ENCODE results near the gene LDHD. TPM values are rescaled to one million over a fixed set of nuclear protein-coding genes. Genes with fewer than 3 reads are reported as not detected.

Gene LDHD
- total and polyA plus RNA-seq, 2 of the 8 experiments (the other 6 are each of a cell fraction or from before 2014, with no cell fraction given) = 14.9 to 18.2 TPM

DNA sequence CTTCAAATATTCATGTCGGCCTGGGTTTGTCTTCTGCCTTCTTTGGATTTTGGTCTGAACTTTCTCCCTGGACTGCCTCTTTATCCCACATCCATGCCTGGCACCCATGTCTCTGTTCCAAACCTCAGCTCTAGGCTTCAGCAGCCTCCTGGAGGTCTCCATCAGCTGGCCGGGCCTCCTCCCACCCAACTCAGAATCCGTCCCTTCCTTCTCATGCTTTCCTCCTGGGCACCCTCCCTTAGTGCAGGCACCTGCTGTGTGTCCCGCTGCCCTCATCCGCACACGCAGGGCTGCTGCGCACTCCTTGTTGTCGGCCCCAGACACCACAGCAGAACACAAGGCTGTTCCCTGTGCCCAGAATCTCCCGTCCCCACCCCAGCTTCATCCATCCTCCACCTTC lies 14.0 kb downstream of the LDHD start:
- H3K27me3 ChIP-seq (replicated peaks in 1 of 4; ENCODE audit: control insufficient read depth in 3 of 4, extremely low read depth in 1 of 4, insufficient read depth in 3 of 4, low read length in 3 of 4) = no peaks in the 10 kb centered on the region
- H3K4me3 ChIP-seq (ENCODE audit: extremely low read depth in 1 of 4, insufficient read depth in 2 of 4, low read depth in 3 of 4, low read length in 4 of 4) = no peak overlapping the region
- peaks cover 9 to 10% of the 10 kb centered on the region in 2 experiments for H4K20me1 ChIP-seq (replicated peaks in 1 of 2; ENCODE audit: control insufficient read depth in 1 of 2, insufficient read depth in 2 of 2, low read length in 2 of 2)
- no peak overlapping the region for H3K4me2 ChIP-seq (ENCODE audit: insufficient read depth in 1 of 2, low read depth in 2 of 2, low read length in 2 of 2)
- H3K56ac ChIP-seq (replicated peaks; ENCODE audit: insufficient read length, low read depth, low read length) = no peak overlapping the region
- H2AK5ac ChIP-seq (ENCODE audit: low read depth, low read length) = no peak overlapping the region
- no peak overlapping the region for H2AFZ ChIP-seq (ENCODE audit: low read length)
- no peak overlapping the region for H3K14ac ChIP-seq (ENCODE audit: insufficient read length)
- H3K36me3 ChIP-seq (ENCODE audit: control insufficient read depth in 2 of 4, insufficient read depth in 4 of 4, low read length in 3 of 4) = peaks cover 0 to 4% (median 0%) of the 10 kb centered on the region in 4 experiments; a peak in 2 of 8 replicates
- no peaks in the 10 kb centered on the region for H3K9me3 ChIP-seq (ENCODE audit: insufficient read depth in 2 of 2, low read depth in 1 of 2, low read length in 1 of 2)
- H3K4me1 ChIP-seq (replicated peaks in 1 of 4; ENCODE audit: control insufficient read depth in 3 of 4, insufficient read depth in 4 of 4, low read length in 3 of 4) = peaks cover 7 to 33% (median 25%) of the 10 kb centered on the region in 4 experiments
- no peak overlapping the region for H4K91ac ChIP-seq (replicated peaks; ENCODE audit: insufficient read length, low read length)
- H2BK5ac ChIP-seq (ENCODE audit: low read depth, low read length) = no peak overlapping the region
- H2BK120ac ChIP-seq (replicated peaks; ENCODE audit: low read depth, low read length) = no peak overlapping the region
- FAIRE-seq = no peak
- H3K23ac ChIP-seq (ENCODE audit: insufficient read length) = no peak overlapping the region
- no peak overlapping the region for H3K27ac ChIP-seq (ENCODE audit: low read depth, low read length)
- H4K5ac ChIP-seq (ENCODE audit: insufficient read length, low read depth, low read length) = no peak overlapping the region
- H2BK15ac ChIP-seq (ENCODE audit: low read length) = no peak overlapping the region
- no peak overlapping the region; the same call in 1 of the 2 replicates for H4K8ac ChIP-seq (ENCODE audit: extremely low read depth, insufficient read depth, low read length)
- no peak overlapping the region for H3K18ac ChIP-seq (ENCODE audit: extremely low read depth, low read length)
- 0 out of 7 replicates have a peak overlapping the region, but pooled peaks of 1 of the 4 experiments have one; percentile 6 for H3K9ac ChIP-seq (replicated peaks in 1 of 4; ENCODE audit: extremely low read depth in 1 of 4, low read depth in 3 of 4, low read length in 3 of 4)
- no peak overlapping the region for H2BK20ac ChIP-seq (ENCODE audit: low read length)
- 93% methylated on average over 9 of the region's 9 CpGs; no CpG with 5 or more reads in 1 of the 2 experiments for WGBS, 2 experiments (ENCODE audit: extremely low coverage in 1 of 2, insufficient coverage in 1 of 2, insufficient read length in 1 of 2, insufficient replicate concordance in 2 of 2, low coverage in 1 of 2, low lambda C conversion rate in 2 of 2, missing lambda C conversion rate in 1 of 2)
- H3K79me2 ChIP-seq (ENCODE audit: control insufficient read depth in 1 of 2, insufficient read depth in 2 of 2, low read length in 2 of 2) = peaks cover 0 to 24% of the 10 kb centered on the region in 2 experiments; a peak in 1 of 4 replicates
- no peak overlapping the region for H2BK12ac ChIP-seq (ENCODE audit: low read depth, low read length)
- H3K4ac ChIP-seq (replicated peaks; ENCODE audit: insufficient read length, low read depth, low read length) = no peak overlapping the region
- ChIA-PET CTCF (ENCODE audit: partially characterized antibody) (interaction anchor here (1.7 to 8.0 kb wide), 2 partner anchors 8 to 15 kb away, joined by 4 to 133 read pairs; no protein-coding TSS in a partner anchor), POLR2A (ENCODE audit: partially characterized antibody) (interaction anchor here (0.9 to 2.1 kb wide), 3 partner anchors 9 to 48 kb away, joined by 3 to 6 read pairs (median 3); no protein-coding TSS in a partner anchor)
- peaks cover 17% of the 10 kb centered on the region for H3K79me1 ChIP-seq (ENCODE audit: low read depth, low read length)
- no peak for DNase-seq (ENCODE audit: low read depth in 1 of 2, low spot score in 2 of 2)
- no peaks in the 10 kb centered on the region; the same call in 1 of the 2 replicates for H3K23me2 ChIP-seq (ENCODE audit: low read depth, low read length)
- TF ChIP-seq EZH2 (IDR thresholded peaks at IDR 0.05; ENCODE audit: low read depth, low read length, severe bottlenecking) = no peak
- TF ChIP-seq RFX5 (IDR thresholded peaks at IDR 0.05; ENCODE audit: borderline replicate concordance, low read depth, low read length) = no peak
- TF ChIP-seq SRF (IDR thresholded peaks at IDR 0.05; ENCODE audit: low read depth, low read length) = no peak
- no peak for TF ChIP-seq GTF2F1 (IDR thresholded peaks at IDR 0.05; ENCODE audit: borderline replicate concordance, low read depth, low read length)
- no peak for TF ChIP-seq MAFK (IDR thresholded peaks at IDR 0.05; ENCODE audit: low read depth, low read length)
- TF ChIP-seq, protein P1, sequence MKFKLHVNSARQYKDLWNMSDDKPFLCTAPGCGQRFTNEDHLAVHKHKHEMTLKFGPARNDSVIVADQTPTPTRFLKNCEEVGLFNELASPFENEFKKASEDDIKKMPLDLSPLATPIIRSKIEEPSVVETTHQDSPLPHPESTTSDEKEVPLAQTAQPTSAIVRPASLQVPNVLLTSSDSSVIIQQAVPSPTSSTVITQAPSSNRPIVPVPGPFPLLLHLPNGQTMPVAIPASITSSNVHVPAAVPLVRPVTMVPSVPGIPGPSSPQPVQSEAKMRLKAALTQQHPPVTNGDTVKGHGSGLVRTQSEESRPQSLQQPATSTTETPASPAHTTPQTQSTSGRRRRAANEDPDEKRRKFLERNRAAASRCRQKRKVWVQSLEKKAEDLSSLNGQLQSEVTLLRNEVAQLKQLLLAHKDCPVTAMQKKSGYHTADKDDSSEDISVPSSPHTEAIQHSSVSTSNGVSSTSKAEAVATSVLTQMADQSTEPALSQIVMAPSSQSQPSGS (IDR thresholded peaks at IDR 0.05; ENCODE audit: low read length) = no peak
- TF ChIP-seq POU5F1 (IDR thresholded peaks at IDR 0.05; ENCODE audit: low read depth, low read length) = no peak
- TF ChIP-seq, protein P2, sequence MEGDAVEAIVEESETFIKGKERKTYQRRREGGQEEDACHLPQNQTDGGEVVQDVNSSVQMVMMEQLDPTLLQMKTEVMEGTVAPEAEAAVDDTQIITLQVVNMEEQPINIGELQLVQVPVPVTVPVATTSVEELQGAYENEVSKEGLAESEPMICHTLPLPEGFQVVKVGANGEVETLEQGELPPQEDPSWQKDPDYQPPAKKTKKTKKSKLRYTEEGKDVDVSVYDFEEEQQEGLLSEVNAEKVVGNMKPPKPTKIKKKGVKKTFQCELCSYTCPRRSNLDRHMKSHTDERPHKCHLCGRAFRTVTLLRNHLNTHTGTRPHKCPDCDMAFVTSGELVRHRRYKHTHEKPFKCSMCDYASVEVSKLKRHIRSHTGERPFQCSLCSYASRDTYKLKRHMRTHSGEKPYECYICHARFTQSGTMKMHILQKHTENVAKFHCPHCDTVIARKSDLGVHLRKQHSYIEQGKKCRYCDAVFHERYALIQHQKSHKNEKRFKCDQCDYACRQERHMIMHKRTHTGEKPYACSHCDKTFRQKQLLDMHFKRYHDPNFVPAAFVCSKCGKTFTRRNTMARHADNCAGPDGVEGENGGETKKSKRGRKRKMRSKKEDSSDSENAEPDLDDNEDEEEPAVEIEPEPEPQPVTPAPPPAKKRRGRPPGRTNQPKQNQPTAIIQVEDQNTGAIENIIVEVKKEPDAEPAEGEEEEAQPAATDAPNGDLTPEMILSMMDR (IDR thresholded peaks at IDR 0.05; ENCODE audit: control extremely low read depth in 1 of 3, insufficient read depth in 1 of 3, low read depth in 1 of 3, low read length in 3 of 3) = no peak
- TF ChIP-seq BRCA1 (IDR thresholded peaks at IDR 0.05; ENCODE audit: low read depth, low read length) = no peak

All from H1 (cell line).